Measurements from ENCODE around the gene SMG6. TPM values are rescaled to one million over a fixed set of nuclear protein-coding genes. Genes with fewer than 3 reads are reported as not detected.

The SMG6 gene
- total RNA-seq, 1 experiment from 2014 or later: 28.6 TPM

GRCh38 chr17:2024572-2025219, 278.9 kb downstream of the SMG6 start:
- Histone ChIP-seq H3K18ac (ENCODE audit: insufficient read length, low read depth, low read length) (no peak overlapping the region), H2BK12ac (ENCODE audit: insufficient read length, low read depth, low read length) (no peak overlapping the region), H3K56ac (ENCODE audit: insufficient read length, low read depth, low read length) (no peak overlapping the region), H2BK5ac (ENCODE audit: insufficient read length, low read length) (no peak overlapping the region), H2BK15ac (ENCODE audit: low read depth, low read length) (no peak overlapping the region), H4K91ac (ENCODE audit: insufficient read length, low read depth, low read length) (no peak overlapping the region), H4K20me1 (ENCODE audit: control insufficient read depth, insufficient read depth, insufficient read length) (no peaks in the 10 kb centered on the region), H3K9ac (ENCODE audit: extremely low read depth, insufficient read length, low read length) (no peak overlapping the region), H3K9me3 (ENCODE audit: control insufficient read depth, low read depth, low read length) (no peaks in the 10 kb centered on the region), H3K4me2 (ENCODE audit: insufficient read depth, insufficient read length, low read length) (peak overlapping the region; percentile 50), H2BK120ac (ENCODE audit: low read depth, low read length, poor library complexity, severe bottlenecking) (no peak overlapping the region), H3K23ac (ENCODE audit: insufficient read length, low read depth, low read length) (no peak overlapping the region), H3K79me1 (ENCODE audit: insufficient read depth, low read depth, low read length, poor library complexity, severe bottlenecking) (no peaks in the 10 kb centered on the region), H4K8ac (replicated peaks; ENCODE audit: insufficient read length, low read depth, low read length) (no peak overlapping the region), H3K79me2 (ENCODE audit: insufficient read depth, low read length) (no peaks in the 10 kb centered on the region), H3K4ac (ENCODE audit: low read depth, low read length) (no peak overlapping the region), H3K27me3 (ENCODE audit: insufficient read depth, low read length) (peaks cover 65% of the 10 kb centered on the region), H3K4me1 (ENCODE audit: insufficient read depth, low read length) (no peaks in the 10 kb centered on the region), H2AK5ac (ENCODE audit: insufficient read length, low read length) (no peak overlapping the region), H3K27ac (ENCODE audit: insufficient read length, low read depth, low read length) (no peak overlapping the region), H2AFZ (ENCODE audit: low read length) (no peak overlapping the region), H3K23me2 (ENCODE audit: insufficient read length, low read depth, low read length, poor library complexity, severe bottlenecking) (peaks cover 23% of the 10 kb centered on the region), H3T11ph (ENCODE audit: low read length) (no peak overlapping the region), H2BK20ac (ENCODE audit: low read depth, low read length, poor library complexity, severe bottlenecking) (no peak overlapping the region), H3K14ac (ENCODE audit: insufficient read depth, low read length) (no peak overlapping the region), H4K5ac (ENCODE audit: insufficient read length, low read depth, low read length) (no peak overlapping the region)
- Mint-ChIP-seq H3K36me3 (ENCODE audit: insufficient read depth in 1 of 3, low read depth in 3 of 3) (no peaks in the 10 kb centered on the region; a peak in 1 of 7 replicates), H3K4me1 (peaks cover 9 to 19% of the 10 kb centered on the region in 2 experiments), H3K9me3 (peaks cover 5 to 6% of the 10 kb centered on the region in 2 experiments; a peak in 4 of 5 replicates), H3K4me3 (peak overlapping the region; percentile 30 to 81; a peak in 3 of 5 replicates), H3K27ac (no peak overlapping the region), H3K27me3 (ENCODE audit: low read depth) (peaks cover 95% of the 10 kb centered on the region)
- no peak for DNase-seq
- TF ChIP-seq CTCF (conservative IDR thresholded peaks at IDR 0.05): no peak
- whole genome bisulfite sequencing (ENCODE audit: extremely low coverage, insufficient read length, low lambda C conversion rate): no CpG with 5 or more reads among the region's 73 CpGs
